Omental fat pad (tissue), 4 donors: ENCODE results near the gene DMRTC1B. TPM values are rescaled to one million over a fixed set of nuclear protein-coding genes. Genes with fewer than 3 reads are reported as not detected.
"Not testable (repeated sequence)": the region's sequence is repeated elsewhere in the genome, so short reads cannot be mapped to it uniquely, and the experiment has no call there.

Experiments used
- ATAC-seq: fragments of 150-250 bp; one replicate; pipeline ENCODE4 v1.9.1; 2016; ENCODE audit warnings: mild to moderate bottlenecking, moderate library complexity; ENCODE audit not compliant: low FRiP score
- DNase-seq: peaks from one replicate; pipeline ENCODE4 v3.0.0-alpha.2; 2019; ENCODE audit warnings: low spot score
- CTCF ChIP-seq, 3 donors: fragments of 450-650 bp; IDR thresholded peaks; one replicate each; pipeline ENCODE4 v1.5.1; 2016 to 2017; ENCODE audit warnings: antibody characterized with exemption in 3 of 3, mild to moderate bottlenecking in 3 of 3, moderate library complexity in 2 of 3
- total RNA-seq, 4 donors: library from RNA; depleted of rRNA; stranded (reverse); fragments of >200 nt; gene quantifications; one replicate each; pipeline ENCODE4 v1.1.0, GENCODE V29; 2016

The DMRTC1B gene
- total RNA-seq: not detected

- DNase-seq: not testable (repeated sequence)
- peak; percentile 84 for ATAC-seq
Observed at GRCh38 chrX:72776653-72777466, at the start of gene DMRTC1B. Gene DMRTC1B, plus strand, starts transcription at chrX:72776890. Its CDS starts 68,246 bp downstream, at chrX:72845136.

- ATAC-seq (no peak), DNase-seq (no peak)
- TF ChIP-seq CTCF (IDR thresholded peaks at IDR 0.05): no peak
Observed at GRCh38 chrX:72727846-72728245, 48.8 kb upstream of the DMRTC1B start.

GRCh38 chrX:72733636-72734035 is 43.1 kb upstream of the DMRTC1B start:
- not testable (repeated sequence) for DNase-seq, ATAC-seq

- ATAC-seq (no peak), DNase-seq (no peak)
- TF ChIP-seq CTCF (IDR thresholded peaks at IDR 0.05): no peak
Observed at GRCh38 chrX:72735561-72735960, 41.1 kb upstream of the DMRTC1B start.

GRCh38 chrX:72745546-72745945 is 31.1 kb upstream of the DMRTC1B start:
- not testable (repeated sequence) for DNase-seq, ATAC-seq

GRCh38 chrX:72748545-72748944 is 28.1 kb upstream of the DMRTC1B start:
- not testable (repeated sequence) for DNase-seq, ATAC-seq

- DNase-seq, ATAC-seq: not testable (repeated sequence)
Observed at GRCh38 chrX:72760454-72760853, 16.2 kb upstream of the DMRTC1B start.

- not testable (repeated sequence) for DNase-seq, ATAC-seq
Observed at GRCh38 chrX:72777467-72777790, 739 bp downstream of the DMRTC1B start.

GRCh38 chrX:72778146-72778545 is 1.5 kb downstream of the DMRTC1B start:
- ATAC-seq, DNase-seq: not testable (repeated sequence)

- ATAC-seq: not testable (repeated sequence)
Observed at GRCh38 chrX:72782560-72782959, 5.9 kb downstream of the DMRTC1B start, which contains the start of gene FAM236B. Gene FAM236B, minus strand, starts transcription at chrX:72782660. Its CDS starts 100 bp downstream, at chrX:72782560.

GRCh38 chrX:72783365-72783936 is 6.8 kb downstream of the DMRTC1B start:
- not testable (repeated sequence) for DNase-seq
- peak; percentile 50 for ATAC-seq

More at GRCh38 chrX:72782560-72782959, 5.9 kb downstream of the DMRTC1B start, which contains the start of gene FAM236B:
- DNase-seq: not testable (repeated sequence)

- DNase-seq, ATAC-seq: not testable (repeated sequence)
Observed at GRCh38 chrX:72783964-72784363, 7.3 kb downstream of the DMRTC1B start.

- DNase-seq, ATAC-seq: not testable (repeated sequence)
Observed at GRCh38 chrX:72788142-72788541, 11.5 kb downstream of the DMRTC1B start.

- ATAC-seq, DNase-seq: not testable (repeated sequence)
Observed at GRCh38 chrX:72790390-72790789, 13.7 kb downstream of the DMRTC1B start.

- not testable (repeated sequence) for ATAC-seq, DNase-seq
Observed at GRCh38 chrX:72808110-72808509, 31.4 kb downstream of the DMRTC1B start, which contains the start of gene FAM236D. Gene FAM236D, minus strand, starts transcription at chrX:72808210. Its CDS starts 100 bp downstream, at chrX:72808110.

- not testable (repeated sequence) for DNase-seq, ATAC-seq
Observed at GRCh38 chrX:72830701-72831100, 54.0 kb downstream of the DMRTC1B start.

- DNase-seq, ATAC-seq: not testable (repeated sequence)
Observed at GRCh38 chrX:72837532-72837931, 60.8 kb downstream of the DMRTC1B start.
